Stimulated activated CD8-positive, alpha-beta memory T cell treated with anti-CD3 and anti-CD28 coated beads, Interleukin-7, amount 100 ng/mL, for 24 hours (primary cell): ENCODE data around the gene TOR3A.

ENCODE experiments used
- DNase-seq: peaks from one replicate; pipeline ENCODE4 v3.0.0-alpha.2; 2020; ENCODE audit warnings: low read depth

TOR3A gene

DNA sequence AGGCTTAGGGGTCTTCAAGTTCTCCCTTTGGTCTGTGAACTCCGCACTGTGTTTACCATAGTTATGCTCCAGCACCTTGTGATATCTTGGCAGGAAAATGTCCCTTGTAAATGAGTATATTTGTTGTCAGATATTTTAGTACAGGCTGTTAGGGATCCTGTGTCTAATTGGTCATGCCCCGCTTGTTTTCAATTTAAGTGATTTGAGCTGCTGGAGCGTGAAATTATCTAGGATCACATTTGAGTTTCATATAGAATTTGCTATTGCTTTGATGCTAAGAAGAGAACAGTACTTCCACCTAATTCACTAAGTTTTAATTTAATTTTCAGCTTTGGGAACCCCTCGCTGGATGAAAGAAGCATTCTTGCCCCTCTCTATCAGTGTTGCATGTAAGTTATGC, 15.4 kb upstream of the TOR3A start:
- no peak for DNase-seq

DNA sequence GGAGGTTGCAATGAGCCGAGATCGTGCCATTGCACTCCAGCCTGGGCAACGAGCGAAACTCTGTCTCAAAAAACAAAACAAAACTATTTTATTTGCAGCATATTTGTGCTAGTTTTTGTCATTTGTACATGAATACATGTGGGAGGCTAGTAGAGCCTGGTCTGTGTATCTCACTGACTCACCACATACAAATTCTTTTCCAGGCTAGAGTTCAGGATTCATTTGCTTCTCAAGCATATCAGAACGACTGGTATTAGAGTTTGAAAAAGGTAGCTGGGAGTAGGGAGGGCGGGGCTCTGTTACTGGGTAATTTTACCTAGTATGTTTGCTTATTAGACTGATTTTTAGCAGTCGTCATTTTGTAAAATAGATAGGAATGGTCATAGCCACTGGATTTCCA, 4.5 kb upstream of the TOR3A start:
- no peak for DNase-seq

DNA sequence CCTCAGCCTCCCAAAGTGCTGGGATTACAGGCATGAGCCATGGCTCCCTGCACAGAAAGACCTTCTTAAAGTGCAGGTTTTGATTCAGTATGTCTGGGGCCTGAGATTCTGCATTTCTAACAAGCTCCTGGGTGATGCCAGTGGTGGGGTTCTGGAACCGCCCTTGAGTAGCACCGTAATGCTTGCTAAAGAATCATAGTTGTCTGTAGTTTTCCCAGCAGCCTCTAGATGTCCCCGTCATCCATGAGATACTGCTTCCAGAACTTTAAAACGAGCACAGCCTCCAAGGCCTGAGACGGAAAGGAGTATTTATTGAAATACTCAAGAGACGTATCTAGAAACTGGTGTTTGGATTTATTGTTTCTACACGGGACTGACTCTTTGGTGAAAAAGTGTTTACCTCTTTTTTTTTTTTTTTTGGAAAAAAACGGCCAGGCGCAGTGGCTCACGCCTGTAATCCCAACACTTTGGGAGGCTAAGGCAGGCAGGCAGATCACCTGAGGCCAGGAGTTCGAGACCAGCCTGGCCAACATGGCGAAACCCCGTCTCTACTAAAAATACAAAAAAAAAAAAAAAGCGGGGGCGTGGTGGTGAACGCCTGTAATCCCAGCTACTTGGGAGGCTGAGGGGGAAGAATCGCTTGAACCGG, 2.6 kb upstream of the TOR3A start:
- DNase-seq, result peak; percentile 10

DNA sequence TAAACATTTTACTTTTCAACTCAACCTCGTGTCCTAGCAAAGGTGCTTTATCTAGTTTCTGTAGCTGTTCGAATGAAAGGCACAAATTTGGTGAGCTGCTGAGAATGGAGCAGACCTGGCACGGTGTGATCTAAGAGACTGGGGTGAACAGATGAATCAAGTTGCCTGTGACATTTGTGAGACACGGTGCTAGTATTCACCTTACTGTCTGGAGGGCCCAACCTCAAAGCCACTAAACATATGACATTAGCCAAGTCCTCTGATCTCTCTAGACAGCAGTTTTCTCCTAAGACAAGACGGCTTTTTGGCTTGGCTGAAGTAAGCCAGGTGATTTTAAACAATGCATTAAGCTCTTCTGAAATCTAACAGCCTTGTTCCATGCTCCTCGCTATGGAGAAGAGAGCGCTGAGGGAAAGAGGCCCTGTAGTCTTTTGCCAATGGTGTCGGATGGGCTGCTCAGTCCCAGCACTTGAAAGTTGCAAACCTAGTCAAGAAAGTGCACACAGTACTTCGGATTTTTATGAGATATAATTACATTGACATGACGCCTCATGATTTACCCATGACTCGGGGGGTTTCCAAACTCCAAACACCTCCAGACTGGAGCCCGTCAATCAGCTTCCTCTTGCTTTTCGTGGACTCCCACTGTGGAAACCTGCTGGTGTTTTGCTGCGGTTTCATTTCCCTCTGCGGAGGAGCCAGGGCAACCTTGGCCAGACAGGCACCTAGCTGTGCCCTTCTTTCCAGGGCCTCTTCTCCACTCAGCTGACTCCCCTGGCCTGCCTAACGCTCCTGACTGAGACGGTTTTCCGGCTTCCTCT, 794 bp upstream of the TOR3A start:
- no peak for DNase-seq

DNA sequence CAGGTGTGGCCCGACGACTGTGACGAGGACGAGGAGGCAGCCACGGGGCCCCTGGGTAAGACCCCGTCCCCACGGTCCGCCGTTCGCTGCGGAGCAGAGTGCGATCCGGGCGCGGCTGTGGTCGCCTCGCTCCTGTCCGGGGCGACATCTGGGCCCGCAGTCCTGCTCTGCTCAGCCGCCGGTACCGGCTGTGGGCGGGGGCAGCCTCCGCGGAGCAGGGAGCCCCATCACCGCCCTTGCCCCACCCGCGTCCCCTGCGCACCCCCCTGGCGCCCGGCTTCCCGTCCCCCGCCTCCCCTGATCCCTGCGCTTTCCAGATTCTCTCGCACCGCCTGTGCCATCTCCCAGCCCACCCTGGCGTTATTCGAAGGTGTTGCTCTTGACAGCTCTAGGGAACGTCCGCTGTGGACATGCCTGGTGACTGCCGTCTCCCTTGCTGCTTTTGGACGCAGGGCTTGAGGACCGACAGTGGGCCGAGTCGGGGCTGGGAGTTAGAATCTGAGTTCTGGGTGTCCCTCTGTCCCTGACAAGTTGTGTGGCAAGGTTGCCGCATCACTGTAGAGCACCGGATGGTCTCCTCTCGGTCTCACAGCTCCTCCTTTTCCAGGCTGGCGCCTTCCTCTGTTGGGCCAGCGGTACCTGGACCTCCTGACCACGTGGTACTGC, 596 bp downstream of the TOR3A start:
- DNase-seq, result no peak

DNA sequence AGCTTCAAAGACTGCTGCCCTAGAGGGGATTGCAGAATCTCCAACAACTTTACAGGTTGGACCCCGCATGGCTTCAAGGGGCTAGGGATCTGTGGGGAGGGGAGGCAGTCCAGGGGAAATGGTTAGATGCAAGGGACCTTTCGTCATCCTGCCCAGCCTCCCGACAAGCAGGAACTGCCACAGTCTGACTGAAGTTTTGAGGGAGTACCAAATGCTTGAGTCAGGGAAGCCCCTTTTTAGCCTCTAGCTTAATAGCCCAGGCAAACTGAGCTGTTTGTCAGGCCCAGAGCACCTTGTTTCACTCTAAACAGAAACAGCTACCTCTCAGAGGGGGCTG, 1.1 kb downstream of the TOR3A start:
- peak; percentile 10 for DNase-seq

DNA sequence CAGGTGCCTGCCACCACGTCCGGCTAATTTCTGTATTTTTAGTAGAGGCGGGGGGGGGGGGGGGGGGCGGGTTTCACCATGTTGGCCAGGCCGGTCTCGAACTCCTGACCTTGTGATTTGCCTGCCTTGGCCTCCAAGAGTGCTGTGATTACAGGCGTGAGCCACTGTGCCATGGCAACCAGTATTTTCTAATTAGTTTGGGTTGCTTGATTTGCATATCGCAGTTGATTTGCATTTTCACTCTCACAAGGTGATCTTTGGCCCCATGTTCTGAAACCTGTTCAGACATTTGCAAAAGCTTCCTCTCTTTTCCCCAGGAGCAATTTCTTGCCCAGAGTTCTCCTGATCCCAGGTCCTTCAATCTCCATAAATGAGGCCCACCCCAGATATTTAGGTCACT, 1.7 kb downstream of the TOR3A start:
- no peak for DNase-seq

DNA sequence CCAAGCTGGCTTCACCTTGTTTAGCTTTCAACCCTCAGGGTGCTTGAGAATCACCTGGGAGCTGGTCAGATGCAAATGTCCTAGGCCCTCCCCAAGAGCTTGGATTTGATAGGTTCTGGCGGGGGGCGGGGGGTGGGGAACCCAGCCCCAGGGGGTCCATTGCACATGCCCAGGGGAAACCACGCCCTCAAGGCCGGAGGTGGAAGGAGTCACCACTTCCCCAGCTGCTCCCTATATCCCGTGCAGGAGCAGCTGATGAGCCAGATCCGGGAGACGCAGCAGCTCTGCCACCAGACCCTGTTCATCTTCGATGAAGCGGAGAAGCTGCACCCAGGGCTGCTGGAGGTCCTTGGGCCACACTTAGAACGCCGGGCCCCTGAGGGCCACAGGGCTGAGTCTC, 5.8 kb downstream of the TOR3A start:
- no peak for DNase-seq

DNA sequence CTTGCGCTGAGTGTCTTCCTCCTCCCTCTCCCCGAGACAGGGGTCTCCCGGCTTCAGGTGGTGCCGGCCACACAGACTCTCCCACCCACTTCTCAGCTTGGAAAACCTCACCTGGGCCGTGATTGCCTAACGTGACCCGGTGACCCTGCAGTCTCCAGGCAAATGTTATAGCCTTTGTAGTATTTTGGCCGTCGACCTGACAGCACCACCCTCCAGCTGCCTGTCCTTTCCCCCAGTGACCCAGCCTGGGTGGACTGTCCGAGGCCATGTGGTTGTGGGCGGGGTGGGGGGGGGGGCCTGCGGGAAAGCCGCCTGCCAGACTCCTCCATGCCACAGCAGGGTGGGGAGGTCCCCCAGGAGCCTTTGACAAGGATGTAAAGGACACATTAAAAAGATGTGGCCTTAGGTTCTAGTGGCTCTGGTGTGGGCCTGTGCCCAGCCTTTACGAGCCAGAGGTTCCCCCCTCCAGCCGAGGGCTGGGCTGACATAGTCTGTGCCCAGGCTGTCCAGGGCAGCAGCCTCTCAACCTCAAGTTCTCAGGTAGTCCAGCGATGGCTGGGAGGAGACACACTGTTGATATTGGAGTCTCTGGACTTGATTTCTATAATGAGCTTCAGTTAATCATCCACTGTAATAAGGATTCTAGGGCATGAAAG, 8.1 kb downstream of the TOR3A start:
- DNase-seq, result no peak

DNA sequence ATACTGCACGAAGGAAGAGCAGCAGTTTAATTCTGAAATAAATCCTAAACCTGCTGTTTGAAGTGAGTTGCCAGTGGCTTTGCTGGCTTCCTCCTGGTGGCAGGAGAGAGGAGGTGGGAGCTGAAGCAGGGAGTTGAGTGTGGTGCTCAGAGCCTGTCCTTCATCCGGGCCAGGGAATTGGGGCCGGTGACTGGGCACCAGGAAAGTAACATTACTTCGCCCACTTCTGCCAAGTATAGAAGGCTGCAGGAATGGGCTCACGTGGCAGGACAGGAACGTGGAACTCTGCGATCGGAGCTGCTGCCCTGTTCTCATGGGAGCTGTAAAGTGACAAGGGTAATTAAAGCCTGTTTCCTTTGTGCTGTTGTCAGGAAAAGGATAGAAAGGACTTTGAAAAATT, 8.7 kb downstream of the TOR3A start:
- no peak for DNase-seq

DNA sequence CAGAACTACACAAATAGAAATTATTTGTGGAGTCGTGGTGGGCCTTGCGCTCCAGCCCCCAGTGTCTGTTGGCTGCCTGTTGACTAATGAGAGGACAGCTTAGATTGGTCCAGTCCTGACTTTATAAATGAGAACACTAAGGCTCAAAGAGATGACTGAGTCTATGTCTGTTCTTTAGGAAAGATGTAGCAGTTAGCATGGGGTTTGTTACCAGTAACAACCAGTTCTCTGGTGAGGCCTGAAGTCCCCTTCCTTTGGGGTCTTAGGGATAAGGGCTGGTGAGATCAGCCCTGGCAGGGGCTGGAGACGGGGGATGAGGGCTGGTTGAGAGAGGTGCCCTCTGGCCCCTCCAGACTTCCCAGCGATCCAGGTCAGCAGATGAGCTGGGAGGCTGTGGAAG, 9.1 kb downstream of the TOR3A start:
- no peak for DNase-seq

DNA sequence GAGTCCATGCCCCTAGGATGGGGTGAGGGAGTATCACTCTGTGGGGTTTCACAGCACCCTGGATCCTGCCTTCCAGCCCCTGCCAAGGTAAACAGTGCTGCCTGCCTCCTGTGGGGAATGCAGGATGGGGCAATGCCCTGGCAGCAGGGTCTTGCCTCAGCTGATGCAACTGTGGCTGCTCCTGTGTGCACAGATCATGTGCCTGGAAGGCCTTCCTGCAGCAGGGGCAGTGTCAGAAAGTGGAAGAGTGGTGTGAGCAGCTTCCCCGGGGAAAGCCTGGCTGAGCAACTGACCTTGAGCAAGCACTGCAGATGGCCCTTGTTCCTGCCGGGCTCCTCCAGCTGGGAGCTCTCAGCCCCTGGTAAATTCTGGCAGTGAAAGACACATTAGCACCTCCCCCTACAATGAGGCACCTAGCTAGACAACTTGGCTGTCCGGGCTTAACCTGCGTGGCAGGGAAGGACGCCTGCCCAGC, 9.9 kb downstream of the TOR3A start:
- no peak for DNase-seq

DNA sequence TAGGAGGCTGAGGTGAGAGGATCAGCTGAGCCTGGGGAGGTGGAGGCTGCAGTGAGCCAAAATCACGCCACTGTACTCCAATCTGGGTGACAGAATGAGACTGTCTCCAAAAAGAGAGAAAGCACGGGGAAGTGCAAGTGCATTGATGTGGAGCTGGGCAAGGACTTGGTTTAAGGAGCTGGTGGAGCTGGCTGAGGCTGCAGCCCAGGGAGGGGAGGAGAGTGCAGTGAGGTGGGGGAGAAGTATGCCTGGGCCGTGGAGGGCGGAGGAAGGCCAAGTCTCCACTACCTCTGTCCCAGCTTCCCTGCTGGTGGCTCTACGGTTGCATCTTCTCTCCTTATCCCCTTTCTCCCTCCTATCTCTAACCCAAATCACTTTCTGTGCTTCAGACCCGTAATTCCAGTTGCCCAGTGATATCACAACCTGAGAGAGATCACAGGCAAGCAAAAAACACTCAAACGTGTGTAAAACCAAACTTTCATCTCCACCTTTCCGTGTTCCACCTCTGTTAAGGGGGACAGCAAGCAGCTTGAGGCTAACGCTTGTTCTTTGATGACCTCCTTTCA, 11.1 kb downstream of the TOR3A start:
- no peak for DNase-seq

DNA sequence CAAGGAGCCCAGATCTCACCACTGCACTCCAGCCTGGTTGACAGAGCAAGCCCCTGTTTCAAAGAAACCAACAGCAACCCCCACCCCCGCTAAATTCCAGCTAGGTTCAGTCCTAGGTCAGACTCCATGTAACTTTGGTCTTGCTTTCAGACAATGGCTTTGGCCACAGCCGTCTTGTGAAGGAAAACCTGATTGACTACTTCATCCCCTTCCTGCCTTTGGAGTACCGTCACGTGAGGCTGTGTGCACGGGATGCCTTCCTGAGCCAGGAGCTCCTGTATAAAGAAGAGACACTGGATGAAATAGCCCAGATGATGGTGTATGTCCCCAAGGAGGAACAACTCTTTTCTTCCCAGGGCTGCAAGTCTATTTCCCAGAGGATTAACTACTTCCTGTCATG, 12.9 kb downstream of the TOR3A start:
- no peak for DNase-seq

DNA sequence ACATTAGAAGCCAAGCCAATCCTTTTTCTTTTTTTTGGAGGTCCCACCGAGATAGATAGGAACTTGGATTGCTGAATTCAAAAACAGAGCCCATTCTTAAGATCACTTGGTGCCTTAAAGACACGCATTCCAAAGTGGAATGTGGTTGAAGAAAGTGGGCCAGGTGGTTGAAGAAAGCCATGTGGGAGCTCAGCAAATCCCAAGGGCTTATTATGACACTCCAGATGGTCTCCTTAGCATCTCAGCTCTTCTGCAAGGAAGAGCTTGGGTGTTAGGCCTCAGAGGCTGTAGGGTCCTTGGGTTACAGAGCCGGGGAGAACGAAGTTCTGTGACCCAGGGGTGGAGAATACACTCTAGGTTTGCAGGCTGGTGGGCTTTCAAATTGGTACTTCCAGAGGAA, 13.5 kb downstream of the TOR3A start:
- DNase-seq, result no peak

DNA sequence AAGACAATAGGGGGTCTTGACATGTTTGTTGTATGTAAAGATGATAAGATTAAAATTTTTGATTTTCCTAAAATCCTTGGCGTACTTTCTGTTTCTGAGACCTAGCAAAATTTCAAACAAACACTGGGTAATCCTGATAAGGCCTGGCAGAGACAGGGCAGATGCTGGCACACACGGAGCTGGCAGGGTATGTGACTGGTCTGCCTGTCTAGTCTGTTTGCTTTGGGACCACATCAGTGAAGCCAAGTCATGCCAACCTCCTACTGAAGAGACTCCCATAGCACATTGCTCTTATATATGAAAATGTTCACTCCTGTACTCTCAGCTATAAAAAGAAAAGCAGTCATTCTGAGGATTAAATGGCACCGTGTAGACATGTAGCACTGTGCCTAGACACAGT, 14.1 kb downstream of the TOR3A start:
- no peak for DNase-seq

DNA sequence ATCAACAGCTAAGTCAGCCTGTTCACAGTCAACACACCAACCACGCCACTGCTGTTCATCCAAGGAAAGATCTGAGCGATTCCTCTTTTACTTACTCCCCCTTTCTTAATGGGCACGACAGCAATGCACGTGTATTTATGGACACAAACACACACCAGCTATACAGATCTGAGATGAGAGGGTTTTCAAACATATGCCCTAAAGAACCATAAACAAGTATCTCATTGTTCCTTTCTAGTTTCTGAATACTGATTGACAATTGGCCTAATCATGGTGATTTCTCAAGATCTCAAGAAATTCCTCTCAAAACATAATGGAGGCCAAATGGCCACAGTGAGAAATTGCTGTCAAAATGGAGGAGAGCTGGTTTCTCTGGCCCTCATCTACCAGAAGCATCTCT, 18.0 kb downstream of the TOR3A start:
- no peak for DNase-seq

DNA sequence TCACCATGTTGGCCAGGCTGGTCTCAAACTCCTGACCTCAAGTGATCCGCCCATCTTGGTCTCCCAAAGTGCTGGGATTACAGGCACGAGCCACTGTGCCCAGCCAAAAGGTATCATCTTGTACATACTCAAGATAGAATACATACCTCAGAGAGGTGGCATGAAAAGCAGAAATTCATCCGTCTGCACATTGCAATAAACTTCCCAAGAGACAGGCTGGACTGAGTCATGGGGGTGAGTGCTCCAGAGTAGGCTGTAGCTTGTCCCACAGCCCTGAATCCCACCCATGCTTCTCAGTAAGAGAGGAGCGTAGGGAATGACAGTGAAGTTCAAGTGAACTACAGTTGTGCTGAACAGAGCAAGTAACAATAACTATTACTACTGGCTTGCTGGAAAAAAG, 19.7 kb downstream of the TOR3A start:
- no peak for DNase-seq

DNA sequence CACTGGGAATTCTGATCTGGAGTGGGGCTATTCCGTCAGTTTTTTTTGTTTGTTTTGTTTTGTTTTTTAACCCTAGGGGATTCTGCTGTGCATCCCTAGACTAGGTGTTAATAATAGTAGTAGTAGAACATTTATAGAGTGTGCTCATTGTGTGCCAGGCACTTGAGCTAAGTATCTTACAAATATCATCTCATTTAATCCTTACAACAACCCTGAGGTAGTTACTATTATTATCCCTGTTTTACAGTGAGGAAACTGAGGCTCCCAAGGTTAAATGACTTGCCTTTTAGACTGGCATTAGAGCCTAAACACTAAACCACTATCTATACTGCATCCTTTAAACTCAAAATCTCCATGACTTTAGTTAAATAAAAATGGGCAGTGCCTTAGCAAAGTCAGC, 22.1 kb downstream of the TOR3A start:
- no peak for DNase-seq

DNA sequence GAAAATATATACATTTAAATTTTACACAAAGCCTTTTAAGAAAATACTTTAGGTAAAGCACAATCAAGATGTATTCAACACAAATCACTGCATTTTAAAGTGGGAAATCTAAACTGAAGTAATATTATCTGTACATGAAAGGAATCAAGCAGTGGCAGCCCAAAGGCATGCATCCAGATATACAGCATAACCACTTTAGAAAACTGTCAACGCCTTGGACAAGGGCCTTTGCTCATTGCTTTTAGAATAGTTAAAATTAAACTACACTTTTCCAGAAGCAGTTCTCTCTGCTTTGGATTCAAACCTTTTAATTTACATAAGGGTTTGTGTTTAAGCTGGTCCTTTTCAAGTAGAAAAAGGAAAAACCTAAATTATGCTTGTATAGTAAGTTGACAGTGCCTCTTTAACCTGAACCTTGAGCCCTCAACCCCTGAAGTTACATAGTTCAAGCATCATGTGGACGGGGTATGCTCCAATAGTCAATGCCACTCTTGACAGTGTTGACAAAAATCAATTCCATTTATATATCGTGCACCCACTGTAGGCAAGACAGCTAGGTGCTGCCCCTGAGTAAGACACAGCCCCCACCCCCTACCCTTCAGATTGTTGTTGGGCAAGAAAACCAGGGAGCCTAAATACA, 22.9 kb downstream of the TOR3A start:
- DNase-seq, result no peak

DNA sequence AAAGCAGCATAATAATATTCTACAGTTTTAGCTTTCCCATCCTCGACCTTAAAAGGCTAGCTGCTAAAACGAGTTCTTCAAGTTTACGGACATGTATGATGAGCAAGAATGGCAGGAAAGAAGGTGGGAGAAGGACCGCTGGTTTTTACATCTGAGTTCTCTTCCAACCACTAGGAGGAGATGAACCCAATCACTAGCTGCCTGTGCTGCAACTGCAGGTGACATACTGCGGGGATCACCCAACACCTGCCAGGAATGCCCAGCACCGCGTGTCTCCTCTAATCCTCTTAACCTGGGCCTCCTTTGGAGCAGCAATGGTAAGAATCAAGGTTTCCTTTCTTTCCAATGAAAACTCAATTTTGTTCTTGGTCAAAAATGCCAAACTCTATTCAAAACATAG, 23.5 kb downstream of the TOR3A start:
- no peak for DNase-seq
